HS-5 (cell line): ENCODE results near the gene MLX.
"Not testable (repeated sequence)": the region's sequence is repeated elsewhere in the genome, so short reads cannot be mapped to it uniquely, and the experiment has no call there.

Source experiments
- DNase-seq: peaks from one replicate; pipeline ENCODE4 v3.0.0-alpha.2; 2012; ENCODE audit warnings: low read depth

Gene MLX

GRCh38 chr17:42536372-42537155, 30.3 kb upstream of the MLX start:
- DNase-seq, result no peak

GRCh38 chr17:42537156-42537805, 29.6 kb upstream of the MLX start:
- no peak for DNase-seq

GRCh38 chr17:42537826-42538451, 29.0 kb upstream of the MLX start:
- no peak for DNase-seq

- DNase-seq, result no peak
Observed at GRCh38 chr17:42538482-42538881, 28.4 kb upstream of the MLX start.

- DNase-seq, result not testable (repeated sequence)
Observed at GRCh38 chr17:42540558-42540957, 26.3 kb upstream of the MLX start.

GRCh38 chr17:42541041-42541833, 25.7 kb upstream of the MLX start:
- no peak for DNase-seq

- DNase-seq, result no peak
Observed at GRCh38 chr17:42543190-42544079, 23.5 kb upstream of the MLX start.

- no peak for DNase-seq
Observed at GRCh38 chr17:42544874-42545283, 22.0 kb upstream of the MLX start.

GRCh38 chr17:42545755-42546505, 21.0 kb upstream of the MLX start:
- DNase-seq, result not testable (repeated sequence)

- no peak for DNase-seq
Observed at GRCh38 chr17:42547001-42547461, 19.9 kb upstream of the MLX start.

GRCh38 chr17:42547698-42548069, 19.2 kb upstream of the MLX start:
- DNase-seq, result no peak

GRCh38 chr17:42548070-42548837, 18.6 kb upstream of the MLX start:
- DNase-seq, result no peak

GRCh38 chr17:42548993-42549755, 17.7 kb upstream of the MLX start:
- no peak for DNase-seq

- not testable (repeated sequence) for DNase-seq
Observed at GRCh38 chr17:42552736-42553135, 14.2 kb upstream of the MLX start, which contains the start of gene HSD17B1. Gene HSD17B1 (plus strand): TSS chr17:42552923. CDS start chr17:42552934, 11 bp downstream.

GRCh38 chr17:42553161-42553818, 13.6 kb upstream of the MLX start:
- DNase-seq, result no peak

GRCh38 chr17:42553866-42554249, 13.0 kb upstream of the MLX start:
- no peak for DNase-seq

- no peak for DNase-seq
Observed at GRCh38 chr17:42554250-42555121, 12.4 kb upstream of the MLX start.
